Measurements from ENCODE around the gene SEBOX.
A peak's percentile ranks its signal among the peaks of the same experiment; 100 is the strongest.

The SEBOX gene

DNA sequence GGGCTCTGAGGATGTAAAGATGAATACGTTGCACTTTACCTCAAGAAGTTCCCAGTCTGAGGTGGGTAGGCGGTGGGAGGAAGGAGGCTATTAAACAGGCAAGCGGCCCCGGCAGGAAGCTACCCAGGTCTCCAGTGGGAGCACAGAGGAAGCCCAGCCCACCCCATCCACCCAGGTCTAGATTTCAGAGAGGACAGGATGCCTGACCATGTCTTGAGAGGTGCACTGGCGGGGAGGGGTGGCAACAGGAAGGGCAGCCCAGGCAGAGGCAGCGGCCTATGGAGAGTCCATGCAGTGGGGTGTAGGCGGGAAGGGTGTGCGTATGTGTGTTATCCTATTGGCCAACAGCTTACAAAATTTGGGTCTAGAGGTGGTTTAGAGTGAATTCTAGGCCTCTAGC lies 20.4 kb upstream of the SEBOX start:
- Histone ChIP-seq H3K9me3 (ENCODE audit: insufficient read depth, low read length) (no peaks in the 10 kb centered on the region), H3K27me3 (ENCODE audit: insufficient read depth, insufficient read length) (peaks cover 9% of the 10 kb centered on the region), H3K9ac (ENCODE audit: insufficient read length, low read depth) (no peak overlapping the region), H3K4me1 (ENCODE audit: insufficient read depth, insufficient read length) (peaks cover 2% of the 10 kb centered on the region), H3K36me3 (ENCODE audit: insufficient read depth, insufficient read length, low read length) (peaks cover 16% of the 10 kb centered on the region), H3K4me3 (ENCODE audit: insufficient read length, low read depth) (no peak overlapping the region)
- no peak for DNase-seq (ENCODE audit: low read depth, low spot score)
- TF ChIP-seq ZNF274 (IDR thresholded peaks at IDR 0.05; ENCODE audit: low read depth, low read length) = no peak
- no peak for TF ChIP-seq YY1 (IDR thresholded peaks at IDR 0.05; ENCODE audit: insufficient read depth, insufficient read length)
- TF ChIP-seq SUZ12 (IDR thresholded peaks at IDR 0.05; ENCODE audit: extremely low read depth, insufficient read depth, insufficient read length) = no peak

DNA sequence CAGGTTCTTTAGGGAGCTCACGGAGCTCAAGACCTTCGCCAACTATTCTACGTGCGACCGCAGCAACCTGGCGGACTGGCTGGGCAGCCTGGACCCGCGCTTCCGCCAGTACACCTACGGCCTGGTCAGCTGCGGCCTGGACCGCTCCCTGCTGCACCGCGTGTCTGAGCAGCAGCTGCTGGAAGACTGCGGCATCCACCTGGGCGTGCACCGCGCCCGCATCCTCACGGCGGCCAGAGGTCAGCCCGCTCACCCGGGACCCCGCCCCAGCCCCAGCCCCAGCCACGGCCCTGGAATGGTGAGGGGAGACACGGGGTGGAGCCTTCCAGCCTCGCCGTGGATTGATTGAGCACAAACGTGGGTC lies 20.0 kb upstream of the SEBOX start:
- H3K9me3 ChIP-seq (ENCODE audit: insufficient read depth, low read length) = no peaks in the 10 kb centered on the region
- no peak for DNase-seq (ENCODE audit: low read depth, low spot score)
- no peak overlapping the region for H3K9ac ChIP-seq (ENCODE audit: insufficient read length, low read depth)
- H3K27me3 ChIP-seq (ENCODE audit: insufficient read depth, insufficient read length) = peaks cover 9% of the 10 kb centered on the region
- peaks cover 16% of the 10 kb centered on the region for H3K36me3 ChIP-seq (ENCODE audit: insufficient read depth, insufficient read length, low read length)
- H3K4me1 ChIP-seq (ENCODE audit: insufficient read depth, insufficient read length) = peaks cover 2% of the 10 kb centered on the region
- H3K4me3 ChIP-seq (ENCODE audit: insufficient read length, low read depth) = no peak overlapping the region
- TF ChIP-seq SUZ12 (IDR thresholded peaks at IDR 0.05; ENCODE audit: extremely low read depth, insufficient read depth, insufficient read length) (no peak), ZNF274 (IDR thresholded peaks at IDR 0.05; ENCODE audit: low read depth, low read length) (no peak), YY1 (IDR thresholded peaks at IDR 0.05; ENCODE audit: insufficient read depth, insufficient read length) (no peak)

DNA sequence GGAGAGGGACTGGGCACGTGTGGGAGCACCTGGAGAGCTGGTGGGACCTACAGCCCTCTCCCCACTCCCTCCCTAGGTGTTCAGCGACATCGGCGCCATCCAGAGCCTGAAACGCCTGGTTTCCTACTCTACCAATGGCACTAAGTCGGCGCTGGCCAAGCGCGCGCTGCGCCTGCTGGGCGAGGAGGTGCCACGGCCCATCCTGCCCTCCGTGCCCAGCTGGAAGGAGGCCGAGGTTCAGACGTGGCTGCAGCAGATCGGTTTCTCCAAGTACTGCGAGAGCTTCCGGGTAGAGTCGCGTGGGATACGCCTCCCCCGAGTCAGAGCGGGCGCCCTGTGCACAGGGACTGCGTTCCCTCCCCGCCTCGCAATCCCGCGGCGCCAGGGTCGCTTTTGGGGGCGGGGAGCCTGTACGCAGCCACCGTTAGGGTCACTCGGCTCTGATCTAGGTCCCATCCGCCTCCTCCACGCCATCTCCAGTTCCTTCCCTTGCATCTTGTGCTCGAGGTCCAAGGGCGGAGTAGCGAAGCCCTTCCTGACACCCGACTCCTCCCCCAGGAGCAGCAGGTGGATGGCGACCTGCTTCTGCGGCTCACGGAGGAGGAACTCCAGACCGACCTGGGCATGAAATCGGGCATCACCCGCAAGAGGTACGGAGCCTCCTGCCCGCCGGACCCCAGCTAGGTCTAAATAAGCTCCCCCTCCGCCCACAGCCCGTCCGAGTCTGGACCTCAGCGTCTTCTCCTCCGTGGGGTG lies 19.5 kb upstream of the SEBOX start:
- no peak for DNase-seq (ENCODE audit: low read depth, low spot score)
- Histone ChIP-seq H3K4me1 (ENCODE audit: insufficient read depth, insufficient read length) (peaks cover 2% of the 10 kb centered on the region), H3K36me3 (ENCODE audit: insufficient read depth, insufficient read length, low read length) (peaks cover 12% of the 10 kb centered on the region), H3K27me3 (ENCODE audit: insufficient read depth, insufficient read length) (peaks cover 9% of the 10 kb centered on the region), H3K4me3 (ENCODE audit: insufficient read length, low read depth) (no peak overlapping the region), H3K9ac (ENCODE audit: insufficient read length, low read depth) (no peak overlapping the region), H3K9me3 (ENCODE audit: insufficient read depth, low read length) (no peaks in the 10 kb centered on the region)
- TF ChIP-seq SUZ12 (IDR thresholded peaks at IDR 0.05; ENCODE audit: extremely low read depth, insufficient read depth, insufficient read length) (no peak), YY1 (IDR thresholded peaks at IDR 0.05; ENCODE audit: insufficient read depth, insufficient read length) (no peak), ZNF274 (IDR thresholded peaks at IDR 0.05; ENCODE audit: low read depth, low read length) (no peak)

DNA sequence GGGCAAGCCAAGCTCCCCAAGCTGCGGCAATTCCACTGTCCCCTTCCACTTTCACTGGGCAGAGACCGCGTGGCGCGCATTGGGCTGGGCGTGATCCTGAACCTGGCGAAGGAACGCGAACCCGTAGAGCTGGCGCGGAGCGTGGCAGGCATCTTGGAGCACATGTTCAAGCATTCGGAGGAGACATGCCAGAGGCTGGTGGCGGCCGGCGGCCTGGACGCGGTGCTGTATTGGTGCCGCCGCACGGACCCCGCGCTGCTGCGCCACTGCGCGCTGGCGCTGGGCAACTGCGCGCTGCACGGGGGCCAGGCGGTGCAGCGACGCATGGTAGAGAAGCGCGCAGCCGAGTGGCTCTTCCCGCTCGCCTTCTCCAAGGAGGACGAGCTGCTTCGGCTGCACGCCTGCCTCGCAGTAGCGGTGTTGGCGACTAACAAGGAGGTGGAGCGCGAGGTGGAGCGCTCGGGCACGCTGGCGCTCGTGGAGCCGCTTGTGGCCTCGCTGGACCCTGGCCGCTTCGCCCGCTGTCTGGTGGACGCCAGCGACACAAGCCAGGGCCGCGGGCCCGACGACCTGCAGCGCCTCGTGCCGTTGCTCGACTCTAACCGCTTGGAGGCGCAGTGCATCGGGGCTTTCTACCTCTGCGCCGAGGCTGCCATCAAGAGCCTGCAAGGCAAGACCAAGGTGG lies 16.3 kb upstream of the SEBOX start:
- peaks cover 9% of the 10 kb centered on the region for H3K27me3 ChIP-seq (ENCODE audit: insufficient read depth, insufficient read length)
- no peak overlapping the region for H3K4me3 ChIP-seq (ENCODE audit: insufficient read length, low read depth)
- peaks cover 2% of the 10 kb centered on the region for H3K36me3 ChIP-seq (ENCODE audit: insufficient read depth, insufficient read length, low read length)
- TF ChIP-seq YY1 (IDR thresholded peaks at IDR 0.05; ENCODE audit: insufficient read depth, insufficient read length) = no peak
- no peak for TF ChIP-seq ZNF274 (IDR thresholded peaks at IDR 0.05; ENCODE audit: low read depth, low read length)
- TF ChIP-seq SUZ12 (IDR thresholded peaks at IDR 0.05; ENCODE audit: extremely low read depth, insufficient read depth, insufficient read length) = no peak
- H3K9ac ChIP-seq (ENCODE audit: insufficient read length, low read depth) = no peak overlapping the region
- H3K9me3 ChIP-seq (ENCODE audit: insufficient read depth, low read length) = no peaks in the 10 kb centered on the region
- DNase-seq (ENCODE audit: low read depth, low spot score) = no peak
- H3K4me1 ChIP-seq (ENCODE audit: insufficient read depth, insufficient read length) = peaks cover 2% of the 10 kb centered on the region

DNA sequence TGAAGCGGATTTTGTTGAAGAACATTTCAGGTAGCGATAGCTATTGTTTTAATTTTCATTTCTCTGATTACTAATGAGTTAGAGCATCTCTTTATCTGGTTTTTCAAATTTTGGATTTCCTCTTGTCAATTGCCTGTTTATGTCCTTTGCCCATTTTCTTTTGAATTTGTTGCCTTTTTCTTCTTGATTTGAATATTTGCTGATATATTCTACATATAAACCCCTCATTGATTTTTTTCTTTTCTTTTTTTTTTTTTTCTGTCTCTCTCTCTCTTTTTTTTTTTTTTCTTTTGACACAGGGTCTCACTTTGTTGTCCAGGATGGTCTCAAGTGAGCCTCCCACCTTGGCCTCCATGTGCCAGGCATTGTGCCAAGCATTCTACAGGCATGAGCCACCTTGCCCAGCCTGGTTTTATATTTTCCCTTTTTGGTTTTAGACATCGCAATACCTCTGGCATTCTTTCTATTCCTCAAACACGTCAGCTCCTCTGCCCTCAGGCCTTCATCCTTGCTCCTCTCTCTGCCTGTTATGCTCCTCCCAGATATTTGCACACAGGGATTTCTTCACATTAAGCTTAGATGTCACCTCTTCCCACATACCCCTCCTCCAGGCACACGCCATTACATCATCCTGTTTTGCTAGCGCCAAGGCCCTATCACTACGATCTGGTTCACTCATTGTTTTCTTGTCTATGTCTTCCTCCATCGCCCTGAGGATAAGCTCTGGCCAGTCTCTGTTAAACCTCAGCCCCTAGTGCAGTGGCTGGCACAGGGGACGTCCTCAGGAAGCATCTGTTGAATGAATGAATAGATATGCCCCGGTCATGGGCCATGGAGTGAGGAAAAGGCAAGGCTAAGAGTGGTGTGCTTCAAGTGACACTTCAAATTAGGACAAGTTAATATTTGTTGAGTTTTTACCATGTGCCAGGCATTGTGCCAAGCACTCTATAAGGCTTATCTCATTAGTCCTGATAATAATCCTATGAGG lies 15.1 kb upstream of the SEBOX start:
- no peak for DNase-seq (ENCODE audit: low read depth, low spot score)
- H3K9me3 ChIP-seq (ENCODE audit: insufficient read depth, low read length) = no peaks in the 10 kb centered on the region
- TF ChIP-seq SUZ12 (IDR thresholded peaks at IDR 0.05; ENCODE audit: extremely low read depth, insufficient read depth, insufficient read length) = no peak
- TF ChIP-seq YY1 (IDR thresholded peaks at IDR 0.05; ENCODE audit: insufficient read depth, insufficient read length) = no peak
- TF ChIP-seq ZNF274 (IDR thresholded peaks at IDR 0.05; ENCODE audit: low read depth, low read length) = no peak
- no peak overlapping the region for H3K9ac ChIP-seq (ENCODE audit: insufficient read length, low read depth)
- peaks cover 9% of the 10 kb centered on the region for H3K27me3 ChIP-seq (ENCODE audit: insufficient read depth, insufficient read length)
- H3K4me1 ChIP-seq (ENCODE audit: insufficient read depth, insufficient read length) = peaks cover 2% of the 10 kb centered on the region
- no peak overlapping the region for H3K4me3 ChIP-seq (ENCODE audit: insufficient read length, low read depth)
- peaks cover 2% of the 10 kb centered on the region for H3K36me3 ChIP-seq (ENCODE audit: insufficient read depth, insufficient read length, low read length)

DNA sequence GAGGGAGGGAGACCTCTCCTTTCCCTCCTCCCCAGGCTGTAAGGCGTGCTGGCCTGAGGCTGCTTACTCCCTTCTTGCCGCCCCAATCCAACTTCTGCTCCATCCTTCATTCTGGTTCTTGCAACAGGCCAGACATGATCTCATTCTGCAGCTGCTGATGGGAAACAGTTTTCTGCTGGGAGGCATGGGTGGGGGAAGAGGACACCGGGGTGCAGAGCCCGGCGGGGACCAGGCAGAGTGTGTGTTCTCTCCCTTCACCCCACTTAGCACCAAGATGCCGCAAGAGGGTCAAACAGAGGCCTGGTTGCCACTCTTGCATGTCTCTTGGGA lies 7.9 kb upstream of the SEBOX start:
- peaks cover 17% of the 10 kb centered on the region for H3K4me1 ChIP-seq (ENCODE audit: insufficient read depth, insufficient read length)
- peaks cover 22% of the 10 kb centered on the region for H3K27me3 ChIP-seq (ENCODE audit: insufficient read depth, insufficient read length)
- TF ChIP-seq YY1 (IDR thresholded peaks at IDR 0.05; ENCODE audit: insufficient read depth, insufficient read length) = no peak
- no peak for TF ChIP-seq ZNF274 (IDR thresholded peaks at IDR 0.05; ENCODE audit: low read depth, low read length)
- no peak for DNase-seq (ENCODE audit: low read depth, low spot score)
- no peak overlapping the region for H3K4me3 ChIP-seq (ENCODE audit: insufficient read length, low read depth)
- H3K9ac ChIP-seq (ENCODE audit: insufficient read length, low read depth) = peak overlapping the region; percentile 80
- peaks cover 4% of the 10 kb centered on the region for H3K36me3 ChIP-seq (ENCODE audit: insufficient read depth, insufficient read length, low read length)
- H3K9me3 ChIP-seq (ENCODE audit: insufficient read depth, low read length) = no peaks in the 10 kb centered on the region

Data from NT2/D1 (cell line).